Activated CD4-positive, alpha-beta T cell treated with anti-CD3 and anti-CD28 coated beads, Interleukin-2, Interleukin-6, amounts not matched to agents 100 ng/mL and 50 ng/mL, durations not matched to agents 16 hours and 8 hours (primary cell): ENCODE data around the gene MYH14.

Experiments
- DNase-seq: peaks from one replicate; pipeline ENCODE4 v3.0.0-alpha.2; 2020

The MYH14 gene

GRCh38 chr19:50300051-50300450 lies 96.6 kb downstream of the MYH14 start:
- DNase-seq = no peak

DNA sequence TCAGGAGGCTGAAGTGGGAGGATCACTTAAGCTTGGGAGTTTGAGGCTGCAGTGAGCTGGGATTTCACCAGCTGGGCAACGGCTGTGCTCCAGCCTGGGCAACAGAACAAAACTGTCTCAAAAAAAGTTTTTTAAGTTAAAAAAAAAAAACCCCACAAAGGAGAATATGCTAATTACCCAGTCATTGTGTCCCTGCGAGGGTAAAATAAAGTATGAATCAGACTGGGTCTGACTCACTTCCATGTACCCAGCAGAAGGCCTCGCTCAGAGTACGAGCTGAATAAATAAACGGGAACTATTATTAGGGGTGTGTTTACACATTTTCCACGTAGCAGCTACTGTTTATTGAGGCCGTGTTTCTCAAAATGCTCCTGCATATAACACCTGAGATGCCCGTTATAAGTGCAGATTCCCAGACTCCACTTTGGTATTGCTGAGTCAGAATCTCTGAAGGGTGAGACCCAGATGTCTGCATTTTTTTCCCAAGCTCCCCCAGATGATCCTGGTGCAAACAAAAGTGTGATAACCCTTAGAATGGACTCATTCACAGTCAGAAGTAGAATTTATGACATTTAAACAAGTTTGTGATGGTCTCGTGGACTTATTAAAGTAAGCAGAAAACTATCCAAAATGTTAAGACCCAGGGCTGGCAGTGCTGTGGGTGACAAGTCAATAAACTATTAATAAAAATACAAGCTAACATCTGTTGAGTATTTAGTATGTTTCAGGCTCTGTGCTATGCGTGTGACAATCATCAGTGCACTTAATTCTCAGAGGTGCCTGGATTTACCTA lies 97.6 kb downstream of the MYH14 start:
- DNase-seq = peak; percentile 75

- DNase-seq = no peak
Measured at GRCh38 chr19:50301607-50301971, 98.2 kb downstream of the MYH14 start.

DNA sequence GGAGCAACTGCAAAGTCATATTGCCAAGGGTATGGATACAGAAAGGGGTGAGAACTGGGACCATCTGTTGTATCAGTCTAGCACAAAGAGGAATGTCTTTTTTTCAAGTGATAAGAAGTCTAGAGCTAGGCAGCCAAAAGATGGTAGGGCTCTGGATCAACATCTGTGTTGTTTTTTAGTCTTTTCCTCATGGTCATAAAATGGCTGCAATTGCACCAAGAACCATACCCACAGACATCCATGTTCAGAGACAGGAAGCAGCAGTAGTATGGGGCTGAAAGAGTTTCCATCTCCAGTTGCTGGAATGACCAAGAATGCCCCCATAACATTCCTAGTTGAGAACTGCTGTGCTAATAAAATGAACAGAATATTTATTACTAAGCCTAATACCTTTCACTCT lies 100.1 kb downstream of the MYH14 start:
- no peak for DNase-seq

- no peak for DNase-seq
Measured at GRCh38 chr19:50308991-50309390, 105.6 kb downstream of the MYH14 start.

- DNase-seq = no peak
Measured at GRCh38 chr19:50309396-50310125, 106.1 kb downstream of the MYH14 start.

DNA sequence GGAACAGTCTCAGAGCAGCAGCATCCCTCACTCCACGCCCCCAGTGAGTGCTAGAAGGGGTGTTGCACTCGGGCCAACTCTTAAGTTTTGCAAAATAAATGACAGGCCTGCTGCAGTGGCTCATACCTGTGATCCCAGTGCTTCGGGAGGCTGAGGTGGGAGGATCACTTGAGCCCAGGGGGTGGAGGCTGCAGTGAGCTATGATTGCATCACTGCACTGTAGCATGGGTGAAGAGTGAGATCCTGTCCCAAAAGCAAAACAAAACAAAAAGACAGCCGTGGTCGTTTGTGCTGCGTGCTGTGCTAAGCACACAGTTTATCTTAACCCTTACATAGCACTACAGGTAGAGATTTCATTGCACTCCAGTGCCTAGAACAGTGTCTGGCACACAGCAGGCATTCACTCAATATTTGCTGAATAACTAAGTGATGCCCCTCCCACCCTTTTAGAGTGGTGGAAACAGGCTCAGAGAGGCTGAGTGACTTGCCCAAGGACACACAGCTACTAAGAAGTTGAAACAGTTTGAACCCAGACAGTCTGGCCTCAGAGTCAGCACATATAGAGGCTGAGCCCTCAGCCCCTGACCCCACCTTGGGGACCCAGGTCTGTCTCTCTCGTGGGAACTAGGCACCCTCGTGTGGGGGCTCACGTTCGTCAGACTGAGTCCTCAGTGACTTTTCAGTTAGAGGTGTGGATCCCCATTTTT lies 107.5 kb downstream of the MYH14 start:
- DNase-seq = no peak

GRCh38 chr19:50311723-50312635 lies 108.6 kb downstream of the MYH14 start:
- DNase-seq = no peak

DNA sequence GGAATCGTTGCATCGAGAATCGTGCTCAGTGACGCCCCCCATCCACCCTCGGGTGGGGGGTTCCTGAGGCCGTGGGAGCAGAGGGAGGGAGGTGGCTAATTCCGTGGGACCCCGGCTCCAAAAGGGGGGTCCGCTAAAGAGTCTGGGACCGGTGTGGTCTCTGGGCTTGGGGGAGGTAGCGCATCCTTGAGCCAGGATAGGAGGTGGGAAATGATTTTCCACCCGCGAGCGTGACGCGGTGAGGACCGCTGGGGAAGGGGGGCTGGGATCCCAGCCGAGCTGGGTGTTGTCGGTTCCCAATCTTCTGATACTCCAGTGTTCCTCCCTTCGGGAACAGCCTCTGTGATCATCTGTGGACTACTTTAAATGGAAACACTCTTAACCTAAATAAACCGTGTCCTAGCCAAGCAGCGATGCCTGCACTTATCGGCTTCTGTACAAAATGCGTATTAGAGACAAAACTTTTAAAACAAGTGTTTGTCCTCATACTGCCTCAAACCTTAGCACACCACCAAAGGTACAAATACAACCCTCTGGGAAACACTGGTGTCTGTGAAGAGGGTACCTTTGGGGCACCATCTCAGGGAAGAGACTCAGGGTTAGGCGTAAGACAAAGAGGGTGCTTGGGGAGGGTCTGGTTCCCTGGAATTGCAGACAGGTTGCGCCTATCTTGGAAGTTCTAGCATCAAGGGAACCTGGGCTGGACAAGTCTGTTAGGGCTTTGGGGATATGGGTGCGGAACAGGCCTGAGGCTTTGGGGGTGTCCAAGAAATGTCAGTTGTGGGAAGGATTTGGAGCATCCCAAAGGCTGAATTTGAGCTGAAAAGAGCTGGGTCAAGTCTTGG lies 109.8 kb downstream of the MYH14 start:
- no peak for DNase-seq

DNA sequence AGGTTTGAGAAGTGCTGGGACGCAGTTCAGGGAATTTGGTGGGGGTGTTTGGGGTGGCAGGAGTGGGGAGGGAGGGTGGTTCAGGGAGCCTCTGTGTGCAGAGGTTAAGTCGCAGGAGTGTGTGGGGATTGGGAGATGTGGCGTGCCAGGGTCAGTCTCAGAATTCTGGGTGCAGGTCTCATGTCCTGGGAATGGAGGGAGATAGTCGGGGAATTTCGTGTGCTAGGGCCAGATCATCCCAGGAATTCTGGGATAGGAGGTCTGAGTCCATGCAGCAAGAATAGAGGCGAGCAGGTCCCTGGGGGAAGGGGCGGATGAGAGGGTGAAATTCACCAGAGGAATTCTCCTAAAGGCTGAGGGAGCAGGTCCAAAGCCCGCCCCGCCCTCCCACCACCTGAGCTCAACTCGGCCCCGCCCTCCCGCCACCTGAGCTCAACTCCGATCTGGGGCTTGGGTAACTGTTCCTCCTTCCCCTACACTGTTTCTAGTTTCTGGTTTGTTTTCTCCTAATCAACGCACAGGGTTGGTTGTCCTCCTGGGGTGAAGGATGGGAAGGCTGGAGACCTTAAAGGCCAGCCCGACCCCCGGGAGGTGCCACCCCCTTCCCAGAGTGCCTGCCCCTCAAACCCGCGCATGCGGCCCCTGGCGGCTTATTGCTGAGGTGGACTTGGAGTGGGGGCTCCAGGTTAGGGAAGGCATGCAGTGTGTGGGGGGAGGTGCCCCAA lies 110.6 kb downstream of the MYH14 start:
- no peak for DNase-seq

DNA sequence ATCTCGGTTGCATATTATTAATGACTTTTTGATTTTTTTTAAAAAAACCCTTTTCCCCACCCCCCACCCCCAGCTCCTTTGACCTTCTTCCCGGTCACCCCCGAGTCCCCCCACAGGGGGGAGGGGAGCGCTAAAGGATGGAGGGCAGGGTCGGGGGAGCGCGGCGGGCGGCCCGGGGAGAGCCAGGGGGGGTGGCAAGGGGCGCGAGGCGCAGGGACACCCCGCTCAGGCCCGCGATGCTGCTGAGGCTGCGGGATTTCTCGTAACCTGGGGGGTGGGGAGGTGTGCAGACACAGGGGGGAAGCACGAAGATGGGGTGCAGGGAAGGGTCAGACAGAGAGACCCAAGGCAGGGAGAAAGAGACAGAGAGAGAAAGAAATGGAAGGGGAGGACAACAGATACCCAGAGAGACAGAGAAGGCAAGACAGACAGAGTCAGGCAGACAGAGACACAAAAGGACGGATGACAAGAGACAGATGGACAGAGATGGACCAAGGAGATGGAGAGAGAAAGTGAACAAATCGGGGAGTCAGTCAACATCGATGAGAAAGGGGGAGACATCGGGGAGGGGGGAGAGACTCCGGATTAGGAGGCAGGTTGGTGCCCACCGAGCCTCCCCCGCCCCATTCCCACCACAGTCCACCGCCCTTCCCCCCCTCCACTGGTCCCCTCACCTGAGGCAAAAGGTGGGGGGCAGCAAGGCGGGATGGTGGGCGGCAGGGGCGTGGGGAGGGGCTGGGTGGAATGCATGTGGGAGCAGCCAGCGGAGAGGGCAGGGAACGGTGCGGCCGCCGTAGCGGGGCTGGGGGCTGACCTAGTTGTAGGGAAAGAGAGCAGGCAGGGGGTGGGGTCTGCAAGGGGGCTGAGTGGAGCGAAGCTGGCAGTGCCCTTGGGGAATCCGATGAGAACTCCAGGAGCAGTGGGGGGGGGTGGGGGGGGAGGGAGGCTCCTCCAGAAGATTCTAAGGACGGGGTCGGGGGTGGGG lies 111.6 kb downstream of the MYH14 start:
- DNase-seq = no peak

DNA sequence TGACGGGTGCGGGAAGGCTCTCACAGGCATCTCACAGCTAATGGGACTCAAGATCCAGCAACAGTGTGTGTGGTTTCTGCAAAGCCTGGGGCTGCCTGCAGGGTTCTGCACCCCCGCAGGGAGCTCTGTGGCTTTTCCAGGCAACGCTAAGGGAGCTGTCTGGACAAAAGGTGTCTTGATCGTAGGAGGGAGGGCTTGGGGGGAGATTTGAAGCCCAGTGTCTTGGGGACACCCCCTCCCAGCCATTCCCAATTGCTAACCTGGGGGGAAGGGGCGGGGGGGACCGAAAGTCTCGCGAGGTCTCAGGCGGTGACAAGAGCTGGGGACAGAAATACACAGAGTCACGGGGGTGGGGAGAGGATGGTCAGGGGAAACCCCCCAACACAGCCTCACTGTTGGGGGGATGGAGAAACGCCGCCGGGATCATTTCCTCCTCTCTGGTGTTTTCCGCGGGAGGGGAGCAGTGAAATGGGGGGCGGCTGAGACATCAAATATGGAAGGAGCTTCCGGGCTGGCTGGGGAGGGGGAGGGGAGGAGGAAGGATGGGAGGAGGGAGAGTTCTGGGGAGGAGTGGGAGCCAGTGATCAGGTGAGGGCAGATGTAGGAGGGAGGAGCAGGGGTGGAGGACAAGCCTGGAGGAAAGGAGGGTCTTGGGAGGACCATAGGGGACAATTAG lies 112.5 kb downstream of the MYH14 start:
- DNase-seq = no peak

DNA sequence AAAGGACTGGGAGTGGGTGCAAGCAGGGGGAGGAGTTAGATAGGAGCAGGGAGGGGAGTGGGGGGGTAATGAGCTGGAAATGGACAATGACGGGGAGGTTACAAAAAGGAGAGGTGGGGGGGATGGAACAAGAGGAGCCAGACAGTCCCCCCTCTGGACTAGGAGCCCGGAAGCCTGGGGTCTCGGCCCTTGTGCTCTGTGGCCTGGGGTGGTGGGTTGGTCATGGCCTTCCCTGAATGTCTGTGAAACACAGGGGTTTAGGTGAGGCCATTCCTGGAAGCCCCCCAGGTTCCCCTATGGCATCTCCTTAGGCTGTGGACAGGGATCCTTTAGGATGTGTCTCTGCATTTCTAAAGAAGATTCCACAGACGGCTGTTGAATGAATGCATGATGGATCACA lies 113.7 kb downstream of the MYH14 start:
- DNase-seq = no peak

GRCh38 chr19:50318438-50318837 lies 115.0 kb downstream of the MYH14 start:
- no peak for DNase-seq

GRCh38 chr19:50319156-50319555 lies 115.7 kb downstream of the MYH14 start:
- DNase-seq = no peak

DNA sequence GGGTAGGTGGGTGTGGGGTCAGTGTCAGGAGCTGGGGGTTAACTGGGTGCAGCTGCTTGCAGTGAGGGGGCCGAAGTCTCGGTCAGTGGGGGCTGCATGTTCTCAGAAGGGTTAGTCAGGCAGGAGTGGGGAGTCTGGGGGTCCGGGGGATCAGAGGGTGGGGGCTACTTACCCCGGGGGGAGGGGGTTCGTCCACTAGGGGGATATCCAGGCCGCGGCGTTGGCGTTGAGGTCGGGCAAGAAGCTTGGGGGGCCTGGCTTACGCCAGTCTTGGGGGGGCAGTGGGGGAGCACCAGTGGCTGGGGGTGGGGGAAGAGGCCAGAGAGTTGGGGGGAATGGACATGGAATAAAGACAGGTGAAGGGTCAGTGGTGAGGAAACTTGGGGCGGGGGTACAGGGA lies 116.6 kb downstream of the MYH14 start:
- DNase-seq = no peak

DNA sequence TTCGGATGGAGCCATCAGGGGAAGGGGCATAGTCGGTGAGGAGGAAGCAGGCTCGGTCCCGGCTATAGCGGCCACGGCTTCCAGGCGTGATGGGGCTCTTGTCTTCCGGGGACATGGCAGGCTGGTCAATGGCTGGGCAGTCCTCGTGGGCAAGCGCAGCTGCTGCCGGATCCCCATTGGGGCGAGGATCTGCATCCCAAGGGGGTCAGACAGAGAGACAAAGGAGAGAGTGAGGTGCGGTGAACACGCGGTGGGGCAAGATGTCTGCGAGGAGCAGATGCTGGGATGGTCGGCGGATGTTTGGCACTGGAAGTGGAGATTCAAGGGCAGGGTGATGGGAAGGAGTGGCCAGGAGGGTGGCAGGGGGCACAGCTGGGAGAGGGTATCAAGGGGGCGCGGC lies 117.2 kb downstream of the MYH14 start:
- no peak for DNase-seq

GRCh38 chr19:50321831-50322230 lies 118.4 kb downstream of the MYH14 start:
- no peak for DNase-seq

- no peak for DNase-seq
Measured at GRCh38 chr19:50322234-50322633, 118.8 kb downstream of the MYH14 start.
